Thoracic aorta (tissue), 2 donors: ENCODE data around the gene RAC2. TPM values are rescaled to one million over a fixed set of nuclear protein-coding genes. Genes with fewer than 3 reads are reported as not detected.

Experiments
- ATAC-seq: fragments of 150-250 bp; one replicate; pipeline ENCODE4 v1.8.0; 2017; ENCODE audit warnings: low read depth; ENCODE audit not compliant: insufficient number of reproducible peaks, low FRiP score
- DNase-seq: peaks from one replicate; pipeline ENCODE4 v3.0.0-alpha.2; 2020; ENCODE audit warnings: low spot score
- H3K27ac ChIP-seq, 2 donors: fragments of 200-600 bp; sonication (generic); 1 replicate in 1 of 2; 2 replicates in 1 of 2; pipeline ENCODE4 v1.5.1; 2016; ENCODE audit warnings: mild to moderate bottlenecking in 2 of 2, moderate library complexity in 2 of 2
- H3K27me3 ChIP-seq: fragments of 200-600 bp; sonication (generic); replicated peaks from 2 replicates; pipeline ENCODE4 v1.6.0; 2016; ENCODE audit warnings: mild to moderate bottlenecking; ENCODE audit not compliant: insufficient read depth
- H3K36me3 ChIP-seq: fragments of 200-600 bp; sonication (generic); one replicate; pipeline ENCODE4 v1.5.1; 2016
- H3K4me1 ChIP-seq, 2 donors: fragments of 200-600 bp; sonication (generic); 1 replicate in 1 of 2; 2 replicates in 1 of 2; pipeline versions ENCODE4 v1.5.1 to v1.6.0; 2016; ENCODE audit warnings: low read depth in 2 of 2, mild to moderate bottlenecking in 1 of 2; ENCODE audit not compliant: control insufficient read depth in 1 of 2
- H3K4me3 ChIP-seq: fragments of 200-600 bp; sonication (generic); 2 replicates; pipeline ENCODE4 v1.5.1; 2016; ENCODE audit warnings: mild to moderate bottlenecking
- H3K9me3 ChIP-seq: fragments of 200-600 bp; sonication (generic); 2 replicates; pipeline ENCODE4 v1.5.1; 2016
- CTCF ChIP-seq: fragments of 200-600 bp; sonication (generic); IDR thresholded peaks from one replicate; pipeline ENCODE4 v1.5.1; 2019; ENCODE audit warnings: antibody characterized with exemption
- total RNA-seq, 2 donors: library from RNA; depleted of rRNA; stranded (reverse); fragments of >200 nt; gene quantifications; one replicate each; pipeline versions ENCODE4 v1.1.0 to v1.2.3, GENCODE V29; 2016

The RAC2 gene
- total RNA-seq, 2 donors from 2014 or later, result 10.7 to 16.2 TPM

- ATAC-seq, result no peak
- no peaks in the 10 kb centered on the region for H3K27me3 ChIP-seq
- H3K36me3 ChIP-seq, result no peaks in the 10 kb centered on the region
- no peaks in the 10 kb centered on the region for H3K4me1 ChIP-seq
- H3K4me3 ChIP-seq, result no peak overlapping the region
- H3K9me3 ChIP-seq, result no peaks in the 10 kb centered on the region
- TF ChIP-seq CTCF, result no peak
- no peak overlapping the region for H3K27ac ChIP-seq
- DNase-seq, result no peak
Measured at GRCh38 chr22:37275622-37276021, 31.6 kb upstream of the RAC2 start.

- Histone ChIP-seq H3K36me3 (no peaks in the 10 kb centered on the region), H3K4me3 (no peak overlapping the region), H3K4me1 (no peaks in the 10 kb centered on the region), H3K9me3 (no peaks in the 10 kb centered on the region), H3K27me3 (no peaks in the 10 kb centered on the region), H3K27ac (no peak overlapping the region)
- no peak for TF ChIP-seq CTCF
- ATAC-seq, result no peak
- DNase-seq, result no peak
Measured at GRCh38 chr22:37275134-37275533, 31.1 kb upstream of the RAC2 start.

- no peaks in the 10 kb centered on the region for H3K9me3 ChIP-seq
- ATAC-seq (no peak), DNase-seq (no peak)
- no peaks in the 10 kb centered on the region for H3K36me3 ChIP-seq
- H3K4me1 ChIP-seq, result no peaks in the 10 kb centered on the region
- H3K27ac ChIP-seq, result no peak overlapping the region
- no peaks in the 10 kb centered on the region for H3K27me3 ChIP-seq
- no peak for TF ChIP-seq CTCF
- H3K4me3 ChIP-seq, result no peak overlapping the region
Measured at GRCh38 chr22:37274380-37274862, 30.4 kb upstream of the RAC2 start.

- Histone ChIP-seq H3K4me3 (no peak overlapping the region), H3K27me3 (no peaks in the 10 kb centered on the region), H3K36me3 (no peaks in the 10 kb centered on the region), H3K4me1 (no peaks in the 10 kb centered on the region), H3K27ac (no peak overlapping the region), H3K9me3 (no peaks in the 10 kb centered on the region)
- TF ChIP-seq CTCF, result no peak
- DNase-seq, result no peak
- no peak for ATAC-seq
Measured at GRCh38 chr22:37273846-37274225, 29.8 kb upstream of the RAC2 start.

- Histone ChIP-seq H3K4me3 (no peak overlapping the region), H3K9me3 (no peaks in the 10 kb centered on the region), H3K27ac (no peak overlapping the region), H3K27me3 (no peaks in the 10 kb centered on the region), H3K4me1 (no peaks in the 10 kb centered on the region), H3K36me3 (no peaks in the 10 kb centered on the region)
- no peak for TF ChIP-seq CTCF
- DNase-seq (no peak), ATAC-seq (no peak)
Measured at GRCh38 chr22:37273126-37273845, 29.2 kb upstream of the RAC2 start.
